GM19240 (cell line): Measurements from ENCODE around the gene FGF5.

ENCODE experiments used
- DNase-seq: peaks from one replicate; pipeline ENCODE4 v3.0.0; 2011; ENCODE audit warnings: low spot score; ENCODE audit not compliant: insufficient read length

FGF5 gene

GRCh38 chr4:80335554-80336358, 69.3 kb downstream of the FGF5 start, which contains the start of gene CFAP299:
CFAP299 (plus strand) TSS chr4:80335730.
- DNase-seq, result peak; percentile 49

DNA sequence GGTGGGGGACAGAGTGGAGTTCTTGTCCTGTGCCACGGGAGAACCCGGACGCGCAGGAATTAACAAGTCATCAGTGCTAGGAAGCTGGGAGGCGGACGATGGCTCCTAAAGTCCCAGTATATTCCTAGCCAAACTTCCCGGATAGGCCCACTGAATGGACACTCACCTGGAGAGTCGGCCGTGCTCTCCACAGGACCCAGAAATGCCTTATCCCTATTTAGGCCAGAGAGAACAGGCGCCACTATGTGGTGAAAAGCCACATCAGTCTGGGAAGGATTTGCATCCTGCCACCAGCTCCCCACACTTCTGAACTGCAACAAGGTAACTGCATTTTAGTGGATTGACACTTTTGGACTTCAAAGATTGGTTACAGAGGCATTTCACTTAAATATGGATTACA, 70.1 kb downstream of the FGF5 start:
- no peak for DNase-seq

GRCh38 chr4:80340036-80340435, 73.6 kb downstream of the FGF5 start:
- no peak for DNase-seq
